Inflammatory macrophage (primary cell): ENCODE measurements around the gene ZNF26.
A peak's percentile ranks its signal among the peaks of the same experiment; 100 is the strongest.
"Not testable (repeated sequence)": the region's sequence is repeated elsewhere in the genome, so short reads cannot be mapped to it uniquely, and the experiment has no call there.

Experiments
- DNase-seq, 2 donors: peaks; one replicate each; pipeline ENCODE4 v3.0.0-alpha.2; 2020 to 2022
- total RNA-seq, 18 experiments: gene quantifications; one replicate each; lab custom pipeline; 2026; ENCODE audit warnings: mixed read lengths in 6 of 18, inconsistent platforms in 2 of 18; lab: John Stamatoyannopoulos, UW

ZNF26 gene
- total RNA-seq: 5.8 to 22.7 (median 13.1) reads per million in 18 experiments

DNA sequence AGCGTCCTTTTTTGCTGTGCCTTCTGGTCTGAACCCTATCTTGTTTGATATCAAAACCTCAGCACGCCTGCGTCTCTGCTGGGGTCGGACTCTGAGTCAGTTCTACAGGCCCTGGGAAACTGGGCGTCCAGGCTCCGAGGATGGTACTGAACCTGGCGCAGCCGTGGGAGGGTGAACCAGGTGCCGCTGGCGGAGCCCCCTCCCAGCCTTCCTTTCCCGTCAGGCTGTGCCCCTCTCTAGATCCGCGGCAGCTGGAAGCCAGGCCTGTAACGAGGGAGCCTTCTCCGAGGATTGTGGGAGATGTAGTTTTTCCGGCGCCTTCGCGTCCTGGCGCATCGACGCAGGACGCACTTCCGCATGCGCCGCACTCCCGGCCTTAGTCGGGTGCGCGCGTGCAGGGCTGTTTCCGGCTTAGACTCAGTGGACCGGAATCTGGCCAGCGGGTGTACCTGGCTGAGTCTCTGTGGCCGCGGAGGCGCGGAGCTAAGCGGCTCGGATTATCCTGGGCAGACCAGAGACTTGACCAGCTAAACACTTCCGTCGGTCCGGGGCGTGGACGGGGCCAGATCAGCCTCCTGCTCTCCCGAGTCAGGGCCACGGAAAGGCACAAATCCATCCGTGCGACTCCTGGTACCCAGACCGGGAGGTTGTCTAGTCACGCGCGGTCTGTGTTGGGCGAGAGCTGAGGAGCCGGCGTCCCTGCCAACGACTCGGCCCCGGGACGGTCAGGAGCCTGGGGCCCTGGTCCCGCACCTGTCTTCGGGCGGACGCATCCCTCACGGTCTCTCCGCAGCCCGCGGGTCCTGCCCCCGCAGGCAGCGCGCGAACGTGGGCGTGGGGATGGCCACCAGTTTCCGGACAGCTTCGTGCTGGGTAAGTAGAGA is at the start of gene ZNF26:
TSS of gene ZNF26 (plus strand) at position 367 of the 884 bp plus-strand sequence. CDS start at position 841, 474 bp downstream.
- DNase-seq: peak; percentile 88 to 93

DNA sequence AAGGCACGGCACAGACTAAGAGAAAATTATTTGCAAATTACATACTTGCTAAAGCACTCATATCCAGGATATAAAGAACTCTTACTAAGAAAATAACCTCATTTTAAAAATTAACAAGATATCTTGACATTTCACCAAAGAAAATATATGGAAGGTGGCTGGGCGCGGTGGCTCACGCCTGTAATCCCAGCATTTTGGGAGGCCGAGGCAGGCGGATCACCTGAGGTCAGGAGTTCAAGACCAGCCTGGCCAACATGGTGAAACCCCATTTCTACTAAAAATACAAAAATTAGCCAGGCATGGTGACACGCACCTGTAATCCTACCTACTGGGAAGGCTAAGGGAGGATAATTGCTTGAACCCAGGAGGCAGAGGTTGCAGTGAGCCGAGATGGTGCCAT is 49.2 kb upstream of the ZNF26 start:
- not testable (repeated sequence) for DNase-seq

DNA sequence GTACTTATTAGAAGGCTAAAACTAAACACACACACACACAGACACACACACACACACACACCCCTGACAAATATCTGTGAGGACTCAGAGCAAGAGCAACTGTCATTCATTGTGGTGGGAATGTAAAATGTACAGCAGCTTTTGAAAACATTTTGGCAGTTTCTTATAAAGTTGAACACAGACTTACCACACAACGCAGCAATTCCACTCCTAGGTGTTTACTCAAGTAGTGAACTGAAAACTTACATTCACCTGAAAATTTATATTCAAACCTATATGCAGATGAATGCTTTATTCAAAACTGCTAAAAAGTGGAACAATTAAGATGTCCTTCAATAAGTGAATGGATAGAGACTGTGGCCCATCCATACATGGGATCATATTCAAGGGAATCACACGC is 48.7 kb upstream of the ZNF26 start:
- DNase-seq: no peak

DNA sequence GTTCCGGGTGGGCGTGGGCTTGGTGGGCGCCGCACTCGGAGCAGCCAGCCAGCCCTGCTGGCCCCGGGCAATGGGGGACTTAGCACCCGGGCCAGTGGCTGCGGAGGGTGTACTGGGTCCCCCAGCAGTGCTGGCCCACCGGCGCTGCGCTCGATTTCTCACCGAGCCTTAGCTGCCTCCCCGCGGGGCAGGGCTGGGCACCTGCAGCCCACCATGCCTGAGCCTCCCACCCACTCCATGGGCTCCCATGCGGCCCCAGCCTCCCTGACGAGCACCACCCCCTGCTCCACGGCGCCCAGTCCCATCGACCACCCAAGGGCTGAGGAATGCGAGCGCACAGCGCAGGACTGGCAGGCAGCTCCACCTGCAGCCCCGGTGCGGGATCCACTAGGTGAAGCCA is 47.4 kb upstream of the ZNF26 start:
- DNase-seq: not testable (repeated sequence)

- DNase-seq: no peak
Observed at GRCh38 chr12:132940071-132940719, 46.0 kb upstream of the ZNF26 start.

DNA sequence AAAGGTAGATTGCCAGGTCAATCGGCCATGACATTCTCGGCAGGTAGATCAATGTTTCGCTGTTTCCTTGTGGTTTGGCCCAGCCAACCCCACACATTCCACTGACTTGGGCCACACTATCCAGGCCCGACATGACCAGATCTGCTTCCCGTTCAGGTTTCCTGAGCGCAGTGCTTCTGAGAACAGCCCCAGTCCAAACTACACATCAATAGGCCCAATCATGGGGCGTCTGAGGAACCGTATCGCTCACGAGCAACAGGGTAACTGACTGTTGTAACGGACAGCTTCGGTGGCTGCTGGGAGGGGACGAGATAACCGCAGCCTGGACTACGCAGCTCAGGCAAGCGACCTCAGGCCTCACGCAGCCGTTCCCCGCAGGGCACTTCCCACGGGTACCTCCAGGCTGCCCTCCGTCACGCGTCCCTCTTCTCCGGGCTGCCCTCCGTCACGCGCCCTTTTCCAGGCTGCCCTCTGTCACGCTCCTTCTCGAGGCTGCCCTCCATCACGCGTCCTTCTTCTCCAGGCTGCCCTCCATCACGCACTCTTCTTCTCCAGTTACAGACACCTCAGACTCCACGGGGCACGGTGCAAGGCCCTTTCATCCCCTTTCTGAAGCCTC is 44.7 kb upstream of the ZNF26 start:
- no peak for DNase-seq

DNA sequence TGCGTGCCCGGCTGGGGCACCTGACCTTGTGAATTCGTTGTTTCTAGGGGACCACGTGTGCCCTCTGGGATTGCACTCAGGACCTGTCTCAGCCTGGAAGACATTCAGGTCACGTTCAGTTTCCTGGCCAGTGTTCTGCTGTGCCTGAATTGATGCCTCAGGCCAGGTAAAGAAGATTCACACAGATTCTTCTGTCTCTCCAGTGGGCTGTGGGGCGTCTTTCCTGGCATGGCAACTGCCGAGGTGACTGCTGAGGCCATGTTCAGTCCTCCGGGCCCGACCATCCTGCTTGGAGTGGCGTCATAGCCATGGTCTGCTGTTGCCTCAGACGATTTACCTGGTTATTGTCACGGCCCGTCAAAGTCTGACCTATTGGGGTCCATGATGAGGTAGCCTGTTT is 43.6 kb upstream of the ZNF26 start:
- DNase-seq: no peak

DNA sequence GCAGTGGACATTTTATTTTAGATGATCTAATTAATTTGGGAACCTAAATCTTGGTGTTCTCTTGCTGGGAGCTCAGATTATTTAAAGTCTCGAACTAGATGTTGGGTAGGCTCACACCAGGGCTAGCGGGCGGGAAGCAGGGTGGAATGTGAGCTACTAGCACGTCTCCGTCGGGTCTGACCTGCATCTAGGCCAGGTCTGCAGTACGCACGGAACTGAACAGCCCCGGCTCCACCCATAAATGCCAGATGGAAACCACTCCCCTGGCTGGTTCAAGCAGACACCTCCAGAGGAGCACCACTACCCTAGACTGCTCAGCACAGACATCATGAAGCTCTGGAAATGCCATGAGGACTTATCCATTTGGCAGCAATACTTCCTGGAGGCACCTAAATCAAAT is 40.4 kb upstream of the ZNF26 start:
- no peak for DNase-seq

DNA sequence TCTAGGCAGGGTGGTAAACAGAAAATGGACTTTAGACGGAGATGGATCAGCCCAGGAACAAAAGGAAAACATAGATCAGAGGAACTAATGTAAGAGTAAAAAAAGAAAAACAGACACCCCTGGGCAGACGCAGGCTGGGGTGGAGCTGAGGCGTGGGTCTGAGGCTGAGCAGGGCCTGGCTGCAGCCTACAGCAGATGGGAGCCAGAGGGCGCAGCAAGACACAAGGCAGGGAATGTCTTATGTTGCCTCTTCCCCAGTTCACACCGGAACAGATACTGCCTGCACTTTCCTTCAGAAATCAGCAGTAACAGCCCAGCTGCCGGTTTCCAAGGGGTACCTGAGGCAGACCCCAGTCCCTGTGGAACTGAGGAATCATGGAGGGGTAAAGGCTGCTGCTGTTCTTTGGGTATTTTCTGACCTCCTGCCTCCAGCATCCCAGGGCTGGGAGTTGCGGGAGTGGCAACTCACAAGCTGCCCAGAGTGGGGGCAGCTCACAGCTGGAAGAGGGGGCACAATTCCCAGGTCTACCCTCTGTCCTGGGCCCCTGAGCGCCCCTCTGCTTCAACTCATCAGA is 39.8 kb upstream of the ZNF26 start:
- no peak for DNase-seq

GRCh38 chr12:132948146-132949066 is 37.8 kb upstream of the ZNF26 start:
- no peak for DNase-seq

DNA sequence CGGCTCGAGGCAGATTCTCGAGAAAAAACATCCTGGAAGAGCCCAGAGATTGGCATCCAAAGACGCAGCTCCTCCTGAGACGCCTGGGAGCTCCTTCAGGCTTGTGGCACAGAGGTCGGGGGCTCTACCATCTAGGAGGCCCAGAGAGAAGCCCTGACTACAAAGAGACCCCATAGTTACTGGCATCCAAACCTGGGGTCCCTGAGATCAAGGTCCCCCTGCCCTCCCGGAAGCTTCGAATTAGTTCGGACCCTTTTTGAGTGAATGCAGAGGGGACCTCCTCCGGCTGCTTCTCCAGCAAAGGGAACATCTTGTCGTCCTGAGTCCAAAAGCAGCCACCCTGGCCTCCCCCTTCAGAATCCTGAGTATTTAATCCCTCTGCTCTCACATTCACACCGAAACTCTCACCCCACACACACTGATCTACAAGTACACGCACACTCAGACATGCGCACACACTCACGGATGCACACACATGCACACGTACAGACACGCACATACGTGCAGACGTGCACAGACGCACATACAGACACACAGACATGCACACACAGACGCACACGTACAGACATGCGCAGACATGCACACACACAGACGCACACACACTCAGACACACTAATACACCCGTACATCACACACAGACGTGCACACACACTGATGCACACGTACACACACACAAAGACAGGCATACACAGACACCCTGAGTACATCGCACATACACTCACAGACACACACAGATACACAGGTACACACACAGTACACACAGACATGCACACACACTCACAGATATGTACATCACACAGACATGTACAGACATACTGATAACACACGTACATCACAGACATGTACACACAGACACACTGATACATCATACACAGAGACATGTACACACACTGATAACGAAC is 36.0 kb upstream of the ZNF26 start:
- DNase-seq: no peak

GRCh38 chr12:132950844-132951535 is 35.2 kb upstream of the ZNF26 start:
- DNase-seq: no peak

DNA sequence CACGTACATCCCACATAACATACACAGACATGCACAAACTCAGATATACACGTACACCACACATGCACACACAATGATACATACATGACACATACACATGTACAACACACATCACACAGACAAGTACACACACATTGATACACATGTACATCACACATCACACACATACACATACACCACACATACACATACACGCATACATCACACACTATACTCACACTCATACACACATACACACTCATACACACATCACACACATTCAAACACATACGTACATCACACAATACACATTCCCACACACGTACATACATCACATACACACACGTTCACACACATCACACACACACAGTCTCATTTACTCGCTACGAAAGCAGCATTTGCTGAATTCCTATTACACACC is 34.5 kb upstream of the ZNF26 start:
- DNase-seq: no peak

DNA sequence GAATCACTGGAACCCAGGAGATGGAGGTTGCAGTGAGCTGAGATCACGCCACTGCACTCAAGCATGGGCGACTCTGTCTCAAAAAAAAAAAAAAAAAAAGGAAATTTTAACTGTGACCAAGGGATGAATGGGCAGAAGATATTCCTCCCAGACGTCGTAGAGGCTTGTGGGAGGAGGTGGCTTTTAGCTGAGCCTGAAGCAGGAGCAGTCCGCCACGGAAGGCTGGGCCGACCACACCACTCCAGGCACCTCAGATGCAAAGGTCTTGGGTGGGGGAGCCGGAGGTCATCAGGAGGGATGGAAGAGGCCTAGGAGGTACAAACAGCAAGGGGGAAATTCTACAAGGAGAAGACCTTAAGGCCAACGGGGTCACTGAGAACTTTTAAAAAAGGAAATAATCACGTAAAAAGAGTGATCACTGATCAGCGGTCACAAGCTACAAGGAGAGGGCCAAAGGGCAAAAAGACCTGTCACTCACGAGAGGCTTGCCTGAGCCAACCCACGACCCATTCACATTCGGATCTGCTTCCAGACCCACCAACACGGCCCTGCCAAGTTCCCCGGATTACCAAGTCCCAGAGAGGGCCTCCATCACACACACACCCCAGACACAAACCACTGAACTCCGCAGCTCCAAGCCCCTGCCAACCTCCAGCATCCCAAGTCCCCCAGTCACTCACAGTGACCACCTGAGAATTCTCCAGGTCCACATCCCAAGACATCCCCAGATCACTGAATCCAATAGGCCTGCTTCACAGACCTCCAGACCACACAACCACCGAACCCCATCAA is 33.6 kb upstream of the ZNF26 start:
- no peak for DNase-seq

- DNase-seq: no peak
Observed at GRCh38 chr12:132953163-132953425, 33.1 kb upstream of the ZNF26 start.

GRCh38 chr12:132953771-132954170 is 32.4 kb upstream of the ZNF26 start:
- DNase-seq: no peak

DNA sequence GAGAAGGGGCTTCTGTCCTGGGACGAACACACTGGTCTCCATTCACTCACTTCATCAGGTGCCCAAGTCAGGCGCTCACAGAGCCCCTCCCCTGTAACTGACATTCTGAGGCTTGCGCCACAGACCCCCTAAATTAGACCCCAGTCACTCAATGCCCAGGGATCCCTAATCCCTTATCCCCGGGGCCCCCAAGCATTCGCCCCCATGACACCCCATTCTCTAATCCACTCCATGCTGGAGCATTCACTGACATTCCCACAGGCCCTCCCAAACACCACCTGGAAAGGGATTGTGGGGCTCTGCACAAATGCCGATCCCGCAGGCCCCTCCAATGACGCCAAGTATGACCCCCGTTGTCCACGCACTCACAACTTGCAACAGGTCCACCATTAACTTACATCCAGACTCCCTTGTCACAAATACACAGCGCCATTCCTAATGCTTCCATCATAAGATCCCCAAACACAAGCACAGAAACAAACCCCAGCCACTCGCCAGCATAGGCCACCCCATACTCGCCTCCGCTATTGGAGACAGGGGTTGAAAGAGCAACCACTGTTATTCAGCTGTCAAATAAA is 31.6 kb upstream of the ZNF26 start:
- no peak for DNase-seq

DNA sequence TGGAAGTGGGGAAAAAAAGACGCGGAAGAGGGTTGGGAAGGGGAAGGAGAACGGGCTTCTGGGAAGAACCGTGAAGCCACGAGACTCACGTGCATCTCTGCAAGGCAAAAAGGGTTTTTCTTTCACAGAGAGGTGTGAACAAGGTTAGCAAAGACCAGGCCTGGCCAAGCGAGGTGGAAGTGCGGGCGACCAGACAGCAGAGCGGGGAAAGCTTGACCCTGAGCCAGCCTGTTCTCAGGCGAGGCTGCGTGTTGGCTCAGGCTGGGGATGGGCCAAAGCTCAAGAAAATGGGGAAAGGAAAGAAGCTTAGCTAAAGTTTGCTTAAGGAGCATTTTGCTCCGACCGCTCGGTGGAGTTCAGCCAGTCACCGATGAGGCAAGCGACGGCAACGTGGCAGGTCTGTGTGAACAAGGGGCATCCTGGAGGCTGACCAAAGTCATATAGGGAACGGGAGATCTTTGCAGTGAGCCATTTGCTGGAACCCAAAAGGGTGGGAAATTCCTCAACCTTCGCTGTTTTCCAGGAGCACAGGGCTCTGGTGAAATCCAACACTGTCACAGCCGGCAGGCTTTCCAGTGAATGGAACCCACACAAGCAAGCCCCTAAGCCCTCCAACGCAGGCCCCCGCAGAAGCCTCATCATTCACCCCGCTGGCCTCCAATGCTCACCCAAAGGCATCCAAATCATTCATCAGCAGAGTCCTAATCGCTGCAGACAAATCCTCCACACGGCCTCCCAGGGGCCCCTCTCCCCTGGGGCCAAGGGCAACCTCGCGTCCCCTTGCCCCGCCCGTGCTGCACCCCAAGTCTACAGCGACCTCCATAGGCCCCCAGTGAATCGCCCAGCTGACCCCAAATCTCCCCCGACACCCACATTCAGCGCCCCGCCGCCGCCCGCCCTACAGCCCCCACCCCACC is 30.8 kb upstream of the ZNF26 start:
- peak in 1 of 2 donors; percentile 45 for DNase-seq
